Osteocyte (in vitro differentiated cells): Measurements from ENCODE around the gene USP48. TPM values are rescaled to one million over a fixed set of nuclear protein-coding genes. Genes with fewer than 3 reads are reported as not detected.

Source experiments
- DNase-seq: peaks from one replicate; pipeline ENCODE4 v3.0.0; 2021; ENCODE audit warnings: mixed read lengths; ENCODE audit not compliant: unreplicated experiment; ENCODE audit errors: extremely low spot score
- H3K27ac Mint-ChIP-seq: one replicate; pipeline ENCODE4 v1.8.0; 2021; ENCODE audit warnings: mild to moderate bottlenecking, mixed read lengths; ENCODE audit not compliant: unreplicated experiment
- H3K27me3 Mint-ChIP-seq: one replicate; pipeline ENCODE4 v1.8.0; 2021; ENCODE audit warnings: mixed read lengths; ENCODE audit not compliant: unreplicated experiment
- H3K36me3 Mint-ChIP-seq: one replicate; pipeline ENCODE4 v1.8.0; 2021; ENCODE audit warnings: mixed read lengths; ENCODE audit not compliant: unreplicated experiment
- H3K4me1 Mint-ChIP-seq: one replicate; pipeline ENCODE4 v1.8.0; 2021; ENCODE audit warnings: mixed read lengths; ENCODE audit not compliant: unreplicated experiment
- H3K4me3 Mint-ChIP-seq: one replicate; pipeline ENCODE4 v1.8.0; 2021; ENCODE audit warnings: mild to moderate bottlenecking, moderate library complexity, mixed read lengths; ENCODE audit not compliant: unreplicated experiment
- H3K9me3 Mint-ChIP-seq: one replicate; pipeline ENCODE4 v1.8.0; 2021; ENCODE audit warnings: mixed read lengths; ENCODE audit not compliant: unreplicated experiment
- total RNA-seq: library from RNA; stranded (reverse); gene quantifications from 2 replicates; pipeline ENCODE4 v1.2.1, GENCODE V29; 2021
- TF ChIP-seq, protein P1 (sequence below): fragments of 200-600 bp; sonication (generic); IDR thresholded peaks from 2 replicates; pipeline ENCODE4 v1.5.0; 2021; ENCODE audit warnings: antibody characterized with exemption, mild to moderate bottlenecking, moderate library complexity

USP48 gene
- total RNA-seq, 1 donor from 2014 or later: 73.6 TPM

DNA sequence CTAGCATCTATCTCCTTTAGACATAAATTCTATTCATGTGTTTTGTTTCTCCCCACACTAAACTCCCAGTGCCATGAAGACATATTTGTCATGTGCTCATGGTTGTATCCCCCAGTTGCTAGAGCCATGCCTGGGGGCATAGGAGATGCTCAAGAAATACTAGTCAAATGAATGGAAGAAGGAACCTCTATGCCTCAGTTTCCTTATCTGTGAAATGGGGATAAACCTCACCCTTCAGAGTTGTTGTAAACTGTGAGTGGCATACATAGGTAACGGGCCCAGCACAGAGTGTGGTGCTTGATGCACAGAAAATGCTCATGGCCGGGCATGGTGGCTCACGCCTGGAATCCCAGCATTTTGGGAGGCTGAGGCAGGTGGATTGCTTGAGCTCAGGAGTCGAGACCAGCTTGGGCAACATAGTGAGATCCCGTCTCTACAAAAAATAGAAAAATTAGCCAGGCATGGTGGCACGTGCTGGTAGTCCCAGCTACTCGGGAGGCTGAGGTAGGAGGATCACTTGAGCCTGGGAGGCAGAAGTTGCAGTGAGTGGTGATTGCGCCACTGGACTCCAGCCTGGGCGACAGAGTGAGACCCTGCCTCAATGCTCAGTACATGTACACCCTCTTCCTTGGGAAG is 37.8 kb upstream of the USP48 start:
- peaks cover 6% of the 10 kb centered on the region for H3K4me1 Mint-ChIP-seq
- H3K9me3 Mint-ChIP-seq: no peaks in the 10 kb centered on the region
- H3K4me3 Mint-ChIP-seq: no peak overlapping the region
- no peaks in the 10 kb centered on the region for H3K27me3 Mint-ChIP-seq
- TF ChIP-seq, protein P1, sequence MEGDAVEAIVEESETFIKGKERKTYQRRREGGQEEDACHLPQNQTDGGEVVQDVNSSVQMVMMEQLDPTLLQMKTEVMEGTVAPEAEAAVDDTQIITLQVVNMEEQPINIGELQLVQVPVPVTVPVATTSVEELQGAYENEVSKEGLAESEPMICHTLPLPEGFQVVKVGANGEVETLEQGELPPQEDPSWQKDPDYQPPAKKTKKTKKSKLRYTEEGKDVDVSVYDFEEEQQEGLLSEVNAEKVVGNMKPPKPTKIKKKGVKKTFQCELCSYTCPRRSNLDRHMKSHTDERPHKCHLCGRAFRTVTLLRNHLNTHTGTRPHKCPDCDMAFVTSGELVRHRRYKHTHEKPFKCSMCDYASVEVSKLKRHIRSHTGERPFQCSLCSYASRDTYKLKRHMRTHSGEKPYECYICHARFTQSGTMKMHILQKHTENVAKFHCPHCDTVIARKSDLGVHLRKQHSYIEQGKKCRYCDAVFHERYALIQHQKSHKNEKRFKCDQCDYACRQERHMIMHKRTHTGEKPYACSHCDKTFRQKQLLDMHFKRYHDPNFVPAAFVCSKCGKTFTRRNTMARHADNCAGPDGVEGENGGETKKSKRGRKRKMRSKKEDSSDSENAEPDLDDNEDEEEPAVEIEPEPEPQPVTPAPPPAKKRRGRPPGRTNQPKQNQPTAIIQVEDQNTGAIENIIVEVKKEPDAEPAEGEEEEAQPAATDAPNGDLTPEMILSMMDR: no peak
- DNase-seq: no peak
- no peak overlapping the region for H3K27ac Mint-ChIP-seq
- peaks cover 13% of the 10 kb centered on the region for H3K36me3 Mint-ChIP-seq

DNA sequence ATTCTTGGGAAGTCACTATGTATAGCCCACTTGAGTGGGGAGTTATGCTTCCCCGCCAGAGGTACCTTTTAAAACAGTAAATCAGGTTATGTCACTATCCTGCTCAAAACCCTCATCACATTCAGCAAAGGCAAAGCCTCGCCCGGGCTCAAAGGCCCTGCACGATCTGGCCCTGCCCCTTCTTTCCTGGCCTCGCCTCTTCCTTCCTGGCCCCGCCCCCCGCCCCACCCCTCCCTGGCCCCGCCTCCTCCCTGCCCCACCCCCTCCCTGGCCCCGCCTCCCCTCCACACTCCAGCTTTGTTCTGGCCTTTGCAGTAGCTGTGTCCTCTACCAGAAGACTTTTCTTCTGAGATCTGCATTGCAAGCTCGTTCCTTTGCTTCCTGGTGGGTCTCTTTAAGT is 35.7 kb upstream of the USP48 start:
- Mint-ChIP-seq H3K36me3 (peaks cover 11% of the 10 kb centered on the region), H3K4me1 (peaks cover 6% of the 10 kb centered on the region), H3K9me3 (no peaks in the 10 kb centered on the region), H3K27me3 (no peaks in the 10 kb centered on the region), H3K4me3 (no peak overlapping the region), H3K27ac (no peak overlapping the region)
- TF ChIP-seq, protein P1: no peak
- DNase-seq: no peak

DNA sequence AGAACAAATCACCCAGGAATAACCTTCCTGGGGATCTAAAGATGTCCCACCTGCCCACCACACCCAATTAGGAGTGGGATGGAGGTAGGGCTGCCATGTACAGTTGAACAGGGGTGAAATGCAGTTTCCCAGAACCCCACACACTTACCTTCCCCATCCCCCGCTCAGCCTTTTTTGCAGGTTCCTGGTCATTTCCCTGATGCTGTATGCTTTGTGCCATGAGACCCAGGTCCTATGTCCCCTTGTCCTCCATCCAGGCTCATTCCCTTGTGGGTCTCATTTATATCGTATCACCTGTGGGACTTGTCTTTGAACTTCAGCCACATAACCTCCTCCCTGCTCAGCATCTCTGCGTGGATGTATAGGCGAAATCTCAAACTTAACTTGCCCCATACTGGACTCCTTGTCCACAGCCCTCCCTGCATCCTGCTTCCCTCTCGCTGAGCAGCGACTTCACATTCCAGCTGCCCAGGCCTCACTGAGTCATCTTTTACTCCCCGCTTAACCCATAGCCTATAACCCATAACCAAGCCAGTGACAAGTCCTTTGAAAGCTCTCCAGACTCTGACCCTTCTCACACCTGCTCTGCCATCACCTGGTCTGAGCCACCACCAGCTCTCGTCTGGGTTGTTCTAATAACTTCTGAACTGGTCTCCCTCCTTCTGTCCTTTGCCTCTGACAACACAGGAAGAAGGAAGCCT is 33.8 kb upstream of the USP48 start:
- Mint-ChIP-seq H3K9me3 (no peaks in the 10 kb centered on the region), H3K4me3 (no peak overlapping the region), H3K27ac (no peak overlapping the region), H3K36me3 (peaks cover 5% of the 10 kb centered on the region), H3K4me1 (peaks cover 6% of the 10 kb centered on the region), H3K27me3 (peaks cover 2% of the 10 kb centered on the region)
- TF ChIP-seq, protein P1: no peak
- DNase-seq: no peak

DNA sequence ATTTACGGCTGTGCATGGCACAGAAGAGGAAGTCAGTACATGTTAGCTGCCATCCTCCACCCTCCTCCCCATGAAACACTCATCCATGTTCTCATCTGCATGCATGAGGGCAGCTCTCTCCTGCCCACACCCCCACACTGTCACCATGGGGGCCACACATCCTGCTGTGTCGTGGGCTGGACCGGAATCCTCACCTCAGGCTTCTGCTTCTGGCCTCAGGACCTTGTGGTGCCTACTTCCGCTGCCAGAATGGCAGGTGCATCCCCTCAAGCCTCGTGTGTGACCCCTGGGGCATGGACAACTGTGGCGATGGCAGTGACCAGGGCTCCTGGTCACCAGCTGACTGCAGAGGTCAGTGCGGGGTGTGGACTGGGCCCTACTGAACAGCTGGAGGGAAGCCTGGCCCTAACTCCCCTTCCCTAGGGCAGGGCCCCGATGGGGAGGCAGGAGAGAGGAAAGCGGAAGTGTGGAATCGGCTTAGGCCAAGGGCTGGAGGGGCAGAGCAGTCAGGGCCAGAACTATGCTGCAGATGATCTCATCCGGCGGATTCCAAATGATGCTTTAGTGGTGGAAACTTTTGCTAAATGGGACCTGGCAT is 32.9 kb upstream of the USP48 start:
- TF ChIP-seq, protein P1: no peak
- H3K4me1 Mint-ChIP-seq: peaks cover 6% of the 10 kb centered on the region
- H3K9me3 Mint-ChIP-seq: no peaks in the 10 kb centered on the region
- peaks cover 2% of the 10 kb centered on the region for H3K27me3 Mint-ChIP-seq
- peaks cover 4% of the 10 kb centered on the region for H3K36me3 Mint-ChIP-seq
- no peak overlapping the region for H3K4me3 Mint-ChIP-seq
- no peak for DNase-seq
- no peak overlapping the region for H3K27ac Mint-ChIP-seq

DNA sequence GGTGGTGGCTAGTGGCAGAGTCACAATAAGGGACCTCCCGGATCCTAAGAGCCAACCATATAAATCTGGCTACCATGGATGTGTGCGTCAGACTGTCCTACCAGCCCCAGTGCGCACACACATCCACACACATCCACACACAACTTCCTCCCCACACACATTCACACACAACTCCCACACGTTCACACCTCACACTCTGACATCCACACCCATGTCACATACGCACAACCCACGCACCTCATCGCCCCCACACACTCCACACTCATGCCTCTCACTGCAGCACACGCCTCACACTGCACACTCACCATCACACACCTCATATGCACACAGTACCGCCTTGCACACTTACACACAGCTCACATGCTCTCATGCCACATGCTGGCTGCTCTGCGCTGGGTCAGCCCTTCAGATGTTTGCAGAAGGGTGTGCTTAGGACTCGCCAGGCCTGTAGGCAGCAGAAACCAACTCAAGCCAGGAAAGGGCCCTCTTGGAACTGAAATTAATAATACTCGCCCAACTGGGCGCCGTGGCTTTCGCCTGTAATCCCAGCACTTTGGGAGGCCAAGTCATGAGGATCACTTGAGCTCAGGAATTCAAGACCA is 32.1 kb upstream of the USP48 start:
- Mint-ChIP-seq H3K27ac (no peak overlapping the region), H3K27me3 (peaks cover 2% of the 10 kb centered on the region), H3K4me1 (peaks cover 6% of the 10 kb centered on the region), H3K4me3 (no peak overlapping the region), H3K9me3 (no peaks in the 10 kb centered on the region), H3K36me3 (no peaks in the 10 kb centered on the region)
- no peak for DNase-seq
- TF ChIP-seq, protein P1: no peak
